Stimulated activated CD8-positive, alpha-beta memory T cell treated with anti-CD3 and anti-CD28 coated beads, Interleukin-7, amount 100 ng/mL, for 48 hours (primary cell): ENCODE measurements around the gene IQSEC2.

Source experiments
- DNase-seq, 2 donors: peaks; one replicate each; pipeline ENCODE4 v3.0.0-alpha.2; 2020; ENCODE audit warnings: low read depth in 1 of 2; ENCODE audit errors: extremely low read depth in 1 of 2

The IQSEC2 gene

DNA sequence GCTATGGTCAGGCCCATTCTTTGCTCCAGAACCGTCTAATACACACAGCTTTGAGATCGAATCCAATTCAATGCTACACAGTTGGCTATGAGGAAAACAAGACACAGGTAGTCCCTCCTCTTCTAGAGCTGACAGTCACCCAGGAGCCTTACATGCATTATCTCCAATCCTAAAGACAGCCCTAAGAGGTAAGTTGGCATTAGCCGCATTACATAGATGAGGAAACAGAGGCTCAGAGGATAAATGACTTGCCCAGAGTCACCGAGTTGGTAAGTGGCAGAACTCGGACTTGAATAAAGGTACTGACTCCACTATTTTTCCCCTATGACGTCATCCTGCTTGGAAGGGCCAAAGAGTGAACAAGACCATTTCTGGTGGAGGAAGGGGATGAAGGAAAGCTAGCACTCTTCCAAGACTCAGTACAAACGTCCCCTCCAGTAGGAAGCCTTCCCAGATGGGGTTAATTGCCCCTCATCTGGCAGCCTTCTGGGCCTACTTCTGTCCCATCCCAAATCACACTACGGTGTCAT, 8.5 kb downstream of the IQSEC2 start:
- DNase-seq, result no peak

DNA sequence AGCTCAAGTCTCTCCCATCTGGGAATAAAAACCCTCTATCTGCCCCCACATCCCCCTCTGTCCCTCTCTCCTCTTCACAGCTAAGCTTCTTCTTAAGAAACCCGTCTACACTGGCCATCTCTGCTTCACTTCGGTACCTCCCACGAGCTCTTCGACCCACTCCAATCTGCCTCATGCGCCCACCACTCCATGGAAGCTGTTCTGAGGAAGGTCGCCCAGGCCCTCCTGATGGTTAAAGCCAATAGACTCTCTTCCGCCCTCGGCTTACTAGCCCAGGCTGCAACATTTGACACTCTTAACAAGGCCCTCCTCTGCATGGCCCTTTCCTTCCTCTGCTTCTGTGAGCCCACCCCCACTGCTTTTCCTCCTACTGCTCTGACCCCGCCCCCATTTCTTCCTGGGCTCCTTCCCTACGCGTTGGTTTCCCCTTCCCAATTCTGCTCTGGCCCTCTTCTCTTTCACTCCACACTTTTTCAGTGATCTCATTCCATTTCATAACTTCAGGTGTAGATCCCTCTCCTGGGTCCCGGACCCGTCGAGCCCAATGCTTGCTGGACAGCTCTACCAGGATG, 11.8 kb downstream of the IQSEC2 start:
- DNase-seq, result no peak

DNA sequence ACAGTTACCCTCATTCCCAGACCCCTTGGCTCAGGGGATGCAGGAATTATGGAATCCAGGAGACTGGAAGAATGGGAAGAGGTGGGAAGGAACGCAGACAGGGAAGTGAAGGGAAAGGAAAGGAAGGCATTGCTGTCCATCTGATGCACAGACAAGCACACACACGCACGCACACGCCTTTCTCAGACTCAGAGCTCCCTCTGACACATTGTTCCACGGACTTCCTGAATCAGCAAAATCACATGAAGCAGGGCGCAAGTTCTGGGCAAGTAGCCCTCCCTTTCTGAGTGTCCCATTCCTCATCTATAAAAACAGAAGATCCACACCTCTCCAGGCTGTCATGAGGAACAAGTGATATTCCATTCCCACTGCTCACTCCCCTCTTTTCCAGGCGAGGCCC, 13.2 kb downstream of the IQSEC2 start:
- no peak for DNase-seq

DNA sequence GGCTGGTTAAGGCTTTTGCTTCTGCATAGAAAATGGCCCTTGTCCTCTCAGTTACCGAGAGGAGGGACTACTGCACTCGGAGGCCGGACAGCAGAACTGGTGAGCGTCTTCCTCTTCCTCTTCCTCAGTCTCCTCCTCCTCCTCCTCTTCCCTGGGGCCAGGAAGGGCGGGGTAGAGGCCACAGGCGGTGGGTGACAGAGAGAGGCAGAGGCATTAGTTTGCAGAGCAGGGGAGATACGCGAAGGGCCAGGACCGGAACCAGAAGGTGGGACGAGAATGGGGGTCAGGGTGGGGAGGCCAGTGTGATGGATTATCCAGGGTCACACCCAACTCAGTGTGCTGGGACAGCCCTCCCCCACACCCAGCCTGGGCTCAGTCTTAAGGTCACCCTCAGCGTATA, 14.5 kb downstream of the IQSEC2 start:
- no peak for DNase-seq

DNA sequence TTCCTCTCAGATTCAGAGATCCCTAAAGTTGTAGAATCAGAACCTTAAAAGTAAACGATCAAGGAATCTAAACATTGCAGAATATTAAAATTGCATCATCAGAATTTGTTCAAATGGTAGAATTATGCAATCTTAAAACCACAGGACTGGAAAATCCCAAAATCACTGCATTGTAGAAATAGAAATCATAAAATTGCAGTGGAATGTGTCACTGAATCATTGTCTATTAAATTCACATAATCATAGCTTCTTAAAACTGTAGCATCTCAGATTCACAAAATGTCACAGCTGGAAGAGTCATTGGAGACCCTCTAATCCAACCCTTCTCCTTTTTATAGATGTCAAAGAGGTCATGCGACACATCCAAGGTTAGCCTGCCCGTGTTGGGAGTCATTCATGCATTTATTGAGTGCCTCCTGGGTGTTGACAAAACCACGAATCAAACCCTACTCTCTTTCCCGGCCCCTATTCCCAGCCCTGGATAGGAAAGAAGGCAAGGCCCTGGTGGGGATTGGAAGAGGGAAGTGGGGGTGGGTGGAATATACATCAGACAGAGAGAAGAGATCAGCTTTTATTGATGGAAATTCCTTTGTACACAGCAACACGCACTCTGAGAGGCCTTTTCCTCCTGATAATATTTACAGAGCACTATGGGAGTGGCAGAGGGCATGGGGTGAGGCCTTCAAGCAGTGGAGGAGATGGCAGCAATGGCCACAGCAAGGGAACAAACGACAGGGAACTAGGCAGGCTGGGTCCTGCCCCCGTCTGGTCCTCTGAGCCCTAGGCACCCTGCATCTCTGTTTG, 15.4 kb downstream of the IQSEC2 start:
- DNase-seq, result no peak

DNA sequence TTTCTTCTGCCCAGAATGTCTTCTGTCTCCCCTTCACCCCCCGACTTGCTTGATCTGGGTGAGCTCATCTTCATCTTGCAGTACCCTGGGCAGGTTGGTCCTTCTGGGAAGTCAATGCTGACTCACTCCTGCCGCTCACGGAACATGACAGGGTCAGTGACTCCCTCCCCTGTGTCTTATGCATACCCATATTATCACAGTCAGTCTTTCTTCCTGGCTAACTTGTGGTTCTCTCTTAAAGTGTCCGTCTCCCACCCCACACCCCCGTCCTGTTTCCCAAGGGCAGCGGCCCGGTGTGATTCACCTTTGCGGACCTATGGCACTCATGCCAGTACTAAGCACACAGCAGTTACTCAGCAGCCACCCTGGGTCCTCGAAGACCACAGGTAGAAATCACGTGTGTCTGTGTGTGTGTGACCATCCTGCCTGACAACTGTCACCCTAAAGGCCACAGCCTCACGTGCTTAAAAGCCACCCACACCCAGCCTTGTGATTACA, 17.7 kb downstream of the IQSEC2 start:
- DNase-seq, result peak; percentile 42 to 60

DNA sequence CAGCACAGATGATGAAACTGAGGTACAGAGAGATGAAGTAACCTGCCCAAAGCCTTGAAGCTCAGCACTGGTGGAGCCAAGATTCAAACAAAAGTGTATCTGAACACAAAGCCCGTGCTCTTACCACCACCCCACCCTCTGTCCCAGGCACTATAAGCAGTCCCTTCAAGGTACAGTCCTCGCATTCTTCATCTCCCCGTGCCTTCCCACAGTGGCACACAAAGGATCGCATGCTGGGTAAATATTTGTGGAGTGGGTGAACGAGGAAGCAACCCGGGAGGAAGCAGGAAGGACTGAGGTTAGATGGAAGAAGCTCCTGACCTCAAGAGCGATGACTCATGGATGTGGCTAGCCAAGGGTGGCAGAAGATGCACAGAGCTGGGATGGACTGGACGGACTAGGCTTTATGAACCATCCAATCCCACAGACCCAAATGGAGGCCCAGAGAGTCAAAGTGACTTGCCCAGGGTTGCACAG, 18.4 kb downstream of the IQSEC2 start:
- no peak for DNase-seq

DNA sequence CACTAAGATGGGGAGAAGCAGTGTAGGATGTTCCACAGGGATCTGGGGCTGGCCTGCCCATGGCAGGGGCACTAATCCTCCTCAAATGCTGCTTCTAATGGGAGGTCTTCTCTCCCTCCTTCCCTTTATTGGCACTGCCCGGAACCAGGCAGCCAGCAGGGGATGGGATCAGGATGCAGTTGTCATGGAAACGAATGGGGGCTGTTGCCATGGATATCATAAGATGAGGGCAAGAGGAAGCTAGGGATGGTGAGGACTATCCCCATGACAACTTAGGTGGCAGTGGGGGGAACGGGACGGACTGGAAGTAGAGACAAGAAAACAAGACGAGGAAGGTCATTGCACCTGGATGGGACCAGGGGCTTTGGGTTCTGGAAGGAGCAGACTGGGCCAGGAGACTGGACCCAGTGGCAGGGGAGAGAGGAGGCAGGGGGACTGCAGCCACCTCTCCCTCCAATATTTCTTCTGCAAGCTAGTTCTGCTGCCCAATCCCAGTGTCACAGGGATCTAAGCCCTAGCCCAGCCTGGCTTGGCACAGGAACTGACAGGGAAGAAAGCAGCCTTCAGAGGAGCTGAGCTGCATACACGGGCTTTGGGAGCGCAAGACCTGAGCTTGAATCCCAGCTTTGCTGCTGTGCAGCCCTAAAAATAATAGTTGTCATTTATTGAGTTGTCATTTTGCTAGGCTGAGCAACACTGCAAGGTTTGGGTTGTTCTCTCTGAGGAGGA, 19.0 kb downstream of the IQSEC2 start:
- DNase-seq, result no peak

DNA sequence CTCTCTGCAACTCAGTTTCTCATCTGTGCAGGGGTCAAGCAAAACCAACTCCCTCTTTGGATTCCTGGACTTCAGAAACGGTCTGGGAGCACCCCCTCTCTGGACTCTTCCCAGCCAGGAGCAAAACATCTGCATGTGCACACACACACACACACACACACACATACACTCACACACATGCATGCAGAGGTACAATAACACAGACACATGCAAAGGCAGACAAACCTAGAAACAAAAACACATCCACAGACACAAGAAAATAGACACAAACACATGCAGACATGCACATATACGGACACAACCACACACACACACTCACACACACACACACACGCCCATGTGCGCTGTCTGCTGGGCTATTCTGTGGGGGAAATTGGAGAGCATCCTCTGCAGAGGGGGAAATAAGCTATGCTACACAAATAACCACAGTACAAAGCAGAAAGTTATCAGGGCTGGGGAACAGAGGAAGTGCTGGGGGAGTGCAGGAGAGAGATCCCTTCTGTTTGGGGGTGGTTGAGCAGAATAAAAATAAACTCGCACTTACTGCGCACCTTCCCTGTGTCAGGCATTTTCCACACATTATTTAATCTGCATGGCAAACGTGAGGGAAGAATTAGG, 19.9 kb downstream of the IQSEC2 start:
- DNase-seq, result no peak

DNA sequence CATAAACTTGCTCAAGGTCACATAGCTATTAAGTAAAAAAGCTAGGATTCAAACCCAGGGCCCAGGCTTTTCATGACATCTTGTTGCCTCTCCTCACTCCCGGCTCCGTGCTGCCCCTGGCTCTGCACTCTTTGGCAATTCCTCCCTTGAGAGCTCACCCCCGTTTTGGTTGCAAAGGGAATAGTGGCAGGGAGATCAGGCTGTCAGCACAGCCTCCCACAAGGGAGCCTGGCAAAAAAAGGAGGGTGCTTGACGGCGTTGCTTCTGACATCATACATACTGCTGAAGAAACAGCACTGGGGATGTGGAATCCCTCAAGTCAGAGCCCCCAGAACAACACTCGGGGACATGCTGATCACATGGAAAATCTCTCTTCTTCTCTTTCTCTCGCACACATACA, 20.5 kb downstream of the IQSEC2 start:
- no peak for DNase-seq

DNA sequence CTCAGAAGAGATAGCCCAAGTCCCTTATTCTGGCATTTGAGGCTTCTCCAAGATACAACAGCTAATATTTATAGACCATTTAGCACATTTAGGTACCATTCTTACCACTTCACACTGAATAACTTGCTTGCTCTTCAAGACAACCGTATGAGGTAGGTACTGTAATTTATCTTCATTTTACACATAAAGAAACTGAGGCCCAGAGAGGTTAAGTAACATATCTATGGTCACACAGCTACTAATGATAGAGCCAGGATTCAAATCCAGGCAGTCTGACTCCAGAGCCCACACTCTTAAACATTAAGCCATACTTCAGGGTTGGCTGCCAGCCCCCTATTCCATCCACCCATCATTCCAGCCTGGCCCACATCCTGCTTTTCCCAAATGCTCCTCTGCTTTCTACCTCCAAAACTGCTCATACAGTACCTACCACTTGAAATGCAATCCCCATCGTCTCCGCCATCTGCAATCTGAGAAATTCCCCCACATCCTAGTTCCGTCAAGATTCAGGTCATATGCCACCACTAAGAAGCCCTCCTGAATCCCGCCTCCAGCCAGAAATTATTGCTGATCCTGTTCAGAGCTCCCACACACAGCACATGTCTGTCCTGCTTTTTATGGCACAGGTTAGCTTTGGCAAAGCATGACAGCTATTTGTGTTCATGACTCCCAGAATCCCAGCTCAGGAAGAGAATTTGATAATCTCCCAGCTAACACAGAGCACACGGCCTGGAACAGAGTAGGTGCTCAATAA, 23.5 kb downstream of the IQSEC2 start:
- DNase-seq, result no peak

DNA sequence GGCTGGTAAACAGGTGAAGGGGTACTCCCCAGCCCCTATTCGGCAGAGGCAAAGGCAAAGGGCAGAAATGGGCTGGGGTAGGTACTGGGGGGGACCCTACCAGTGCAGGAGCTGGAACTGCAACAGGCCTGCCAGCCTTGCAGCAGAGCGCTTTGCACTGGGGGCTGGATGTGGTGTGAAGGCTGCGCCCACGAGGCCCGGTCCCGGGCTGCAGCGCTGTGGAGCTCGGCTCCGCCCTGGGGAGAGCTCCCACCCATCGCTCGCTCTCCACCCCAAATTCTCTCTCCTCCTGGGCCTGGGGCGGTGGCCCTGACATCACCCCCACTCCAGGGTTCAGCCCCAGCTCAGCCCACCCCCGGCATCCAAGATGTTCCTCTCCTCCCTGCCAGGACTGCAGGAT, 24.2 kb downstream of the IQSEC2 start:
- DNase-seq, result no peak

DNA sequence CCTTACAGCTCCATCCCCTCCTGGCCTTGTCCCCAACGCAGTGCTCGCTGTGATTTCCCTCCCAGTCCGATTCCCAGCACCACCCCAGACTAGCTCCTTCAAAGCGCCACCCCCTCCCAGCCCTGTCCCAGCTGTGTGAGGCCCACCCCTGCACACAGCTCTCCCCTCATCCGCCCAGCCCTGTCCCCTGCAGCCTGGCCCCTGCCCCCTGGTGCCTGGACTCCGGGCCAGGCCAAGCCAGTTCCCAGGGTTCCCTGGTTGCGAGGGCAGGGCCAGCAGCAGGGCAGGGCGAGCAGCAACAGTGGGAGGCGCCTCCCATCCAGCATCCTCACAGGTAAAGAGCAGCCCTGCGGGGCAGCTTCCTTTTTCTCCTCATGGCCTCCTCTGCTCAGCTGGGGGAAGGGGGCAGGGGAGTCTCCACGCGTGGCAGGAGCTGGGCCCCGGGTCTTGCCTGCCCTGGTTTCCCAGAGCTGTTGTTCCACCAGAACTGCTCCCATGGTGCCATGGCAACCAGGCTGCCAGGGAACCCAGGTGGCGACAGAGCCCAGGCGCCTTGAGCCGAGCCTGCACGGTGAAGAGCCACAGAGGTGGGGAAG, 24.8 kb downstream of the IQSEC2 start:
- DNase-seq, result no peak

DNA sequence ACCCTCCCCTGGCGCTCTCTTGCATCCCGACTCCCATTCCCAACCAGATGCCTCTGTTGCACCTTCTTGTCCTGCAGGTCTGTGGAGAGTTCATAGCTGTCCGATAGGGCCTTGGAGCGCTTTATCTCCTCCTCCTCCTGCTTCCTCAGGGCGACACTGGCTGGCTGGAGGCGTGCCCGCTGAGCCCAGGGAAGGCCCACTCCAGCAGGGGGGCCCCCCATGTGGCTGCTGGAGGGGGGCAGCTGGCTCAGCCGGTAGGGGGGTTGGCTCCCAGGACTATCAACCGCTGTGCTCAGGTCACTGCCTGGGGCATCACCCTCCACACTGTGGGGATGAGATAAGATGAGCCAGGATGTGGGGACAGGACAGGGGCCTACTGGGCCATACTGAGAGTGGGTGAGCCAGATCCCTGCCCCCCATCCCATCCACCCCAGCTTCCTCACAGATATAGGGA, 25.6 kb downstream of the IQSEC2 start:
- no peak for DNase-seq

DNA sequence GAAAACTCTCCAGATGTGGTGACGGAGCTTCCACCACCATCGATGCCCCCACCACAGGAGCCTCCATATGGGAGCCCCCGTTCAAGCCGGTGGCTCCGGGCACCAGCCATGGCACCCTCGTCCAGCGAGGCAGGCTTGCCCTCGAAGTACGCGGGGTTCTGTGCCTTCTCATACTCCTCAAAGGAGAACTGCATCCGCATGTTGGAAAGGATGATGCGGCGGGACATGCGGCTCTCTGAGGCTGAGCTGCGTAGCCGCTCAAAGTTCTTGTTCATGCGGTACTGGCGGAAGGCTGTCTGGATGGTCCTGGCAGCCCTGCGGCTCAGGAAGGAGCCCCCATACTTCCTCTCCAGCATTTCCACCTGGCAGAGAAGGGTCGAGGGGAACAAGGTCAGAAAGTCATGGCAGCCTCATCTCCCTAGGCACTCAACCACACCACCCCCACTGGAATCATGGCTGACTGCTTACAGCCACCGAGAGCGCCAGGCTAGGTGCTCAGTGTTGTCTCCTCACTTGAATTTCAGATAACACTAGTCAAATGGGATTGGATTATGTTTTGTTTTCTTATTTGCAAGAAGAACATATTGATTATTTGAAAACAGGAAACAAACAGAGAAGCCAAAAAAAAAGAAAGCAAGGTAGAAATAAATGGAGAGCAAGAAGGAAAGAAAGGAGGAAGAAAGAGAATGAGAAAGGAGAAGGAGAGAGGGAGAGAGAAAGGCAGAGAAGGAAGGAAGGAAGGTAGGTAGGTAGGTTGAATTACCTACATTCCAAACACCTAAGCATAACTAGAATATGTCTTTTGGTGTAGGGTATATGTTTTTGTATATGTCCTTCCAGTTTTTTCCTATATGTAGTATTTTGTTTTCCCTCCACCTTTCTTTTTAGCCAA, 26.6 kb downstream of the IQSEC2 start:
- no peak for DNase-seq

DNA sequence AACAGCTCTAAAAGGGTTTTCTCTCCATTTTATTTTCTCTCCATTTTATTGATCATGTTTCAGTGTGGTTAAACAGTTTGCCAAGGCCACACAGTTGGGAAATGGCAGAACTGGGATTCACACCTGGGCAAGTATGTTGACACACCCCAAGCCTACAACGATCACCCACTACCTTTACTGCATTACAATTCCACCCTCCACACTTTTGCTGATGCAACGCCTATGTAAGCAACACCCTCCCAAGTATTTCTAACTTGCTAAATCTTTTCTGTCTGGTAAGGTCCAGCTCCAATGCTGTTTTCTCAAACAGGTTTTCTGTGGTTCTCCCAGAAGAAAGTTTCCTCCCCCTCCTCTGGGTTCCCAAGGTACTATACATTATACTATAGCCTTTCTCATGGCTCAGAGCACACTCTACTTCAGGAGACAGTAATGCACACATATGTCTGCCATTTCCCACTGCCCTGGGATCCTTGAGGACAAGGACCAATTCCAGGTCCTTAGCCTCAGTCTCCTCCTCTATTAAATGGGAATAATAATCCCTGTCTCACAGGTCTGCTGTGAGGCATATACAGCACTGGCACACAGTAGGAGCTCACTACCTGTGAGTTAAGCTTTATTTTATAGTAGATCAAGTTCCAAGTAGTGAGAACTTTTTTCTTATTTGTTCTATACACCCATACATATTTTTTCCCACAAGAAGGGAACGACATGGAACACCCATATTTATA, 27.9 kb downstream of the IQSEC2 start:
- no peak for DNase-seq

DNA sequence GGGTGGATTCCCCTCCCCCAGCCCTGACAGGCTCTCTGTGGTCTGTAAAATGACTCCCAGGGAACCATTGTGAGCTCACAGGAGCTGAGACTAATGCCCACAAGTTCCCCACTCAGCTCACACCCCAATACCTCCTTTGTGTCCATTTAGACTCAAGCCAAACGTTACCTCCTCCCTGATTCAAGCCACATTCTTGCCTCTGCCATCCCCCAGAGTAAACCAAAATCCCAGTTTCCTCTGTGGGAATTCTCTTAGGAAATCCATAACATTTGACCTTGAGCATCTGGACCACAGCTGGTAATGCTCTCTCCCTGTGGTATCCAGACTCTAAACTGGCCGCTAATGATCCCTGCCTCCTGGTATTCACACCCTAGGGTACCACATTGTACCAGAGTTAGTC, 30.1 kb downstream of the IQSEC2 start:
- DNase-seq, result no peak

DNA sequence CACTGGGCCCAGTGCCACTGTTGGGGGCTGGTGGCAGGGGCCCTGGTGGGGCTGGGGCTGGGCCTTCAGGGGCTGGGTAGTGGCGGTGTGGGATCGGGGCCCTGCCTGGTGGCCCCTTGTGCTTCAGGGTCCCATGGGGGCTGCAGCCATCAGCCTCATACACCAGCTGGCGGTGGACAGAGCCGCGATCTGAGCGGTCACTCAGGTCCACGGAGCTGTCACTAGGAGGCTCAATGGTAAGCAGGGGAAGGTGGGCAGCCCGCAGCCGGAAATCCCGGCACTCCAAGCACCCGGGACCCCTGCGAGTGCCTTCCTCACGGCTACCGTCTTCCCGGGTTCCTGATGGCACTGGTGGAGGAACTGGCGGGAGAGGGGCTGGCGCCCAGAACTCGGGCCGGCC, 30.8 kb downstream of the IQSEC2 start:
- DNase-seq, result no peak
